ENCODE results near the gene RPS6KA5.
"Not testable (repeated sequence)": the region's sequence is repeated elsewhere in the genome, so short reads cannot be mapped to it uniquely, and the experiment has no call there.

RPS6KA5 gene

DNA sequence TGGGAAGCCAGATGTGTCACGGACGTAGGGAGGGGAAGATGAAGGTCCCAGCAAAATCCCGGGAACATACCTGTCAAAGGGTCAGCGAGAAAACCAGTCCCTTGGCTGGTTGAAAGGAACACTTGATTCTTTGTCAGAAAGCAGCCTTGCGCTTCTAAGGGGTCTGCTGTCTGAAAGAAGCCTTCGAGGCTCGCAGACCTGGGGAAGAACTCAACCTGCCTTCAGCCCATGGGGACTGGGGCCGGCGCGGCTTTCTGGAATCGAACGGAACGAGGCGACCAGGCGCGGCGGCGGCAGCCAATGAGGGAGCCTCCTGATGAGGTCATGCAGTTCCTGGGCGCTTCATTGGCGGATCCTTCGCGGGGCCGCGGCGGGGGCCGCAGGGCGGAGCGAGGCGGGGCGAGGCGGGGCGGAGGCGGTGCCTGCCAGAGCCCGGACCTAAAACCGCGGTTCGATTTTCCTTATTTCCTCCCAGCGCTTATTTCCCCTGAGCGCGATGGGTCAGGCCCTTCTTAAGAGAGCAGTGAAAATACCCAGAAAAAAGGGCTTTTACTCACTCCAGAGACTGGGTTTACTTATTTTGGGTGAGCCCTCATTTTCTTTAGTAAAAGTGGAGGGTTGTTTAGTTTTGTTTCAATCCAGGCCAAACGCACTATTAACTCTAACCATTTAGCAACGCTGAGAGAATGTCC, 232.4 kb downstream of the RPS6KA5 start:
- peak; percentile 94 to 95 for DNase-seq

- not testable (repeated sequence) for DNase-seq
Observed at GRCh38 chr14:90823542-90823941, 236.9 kb downstream of the RPS6KA5 start.

DNA sequence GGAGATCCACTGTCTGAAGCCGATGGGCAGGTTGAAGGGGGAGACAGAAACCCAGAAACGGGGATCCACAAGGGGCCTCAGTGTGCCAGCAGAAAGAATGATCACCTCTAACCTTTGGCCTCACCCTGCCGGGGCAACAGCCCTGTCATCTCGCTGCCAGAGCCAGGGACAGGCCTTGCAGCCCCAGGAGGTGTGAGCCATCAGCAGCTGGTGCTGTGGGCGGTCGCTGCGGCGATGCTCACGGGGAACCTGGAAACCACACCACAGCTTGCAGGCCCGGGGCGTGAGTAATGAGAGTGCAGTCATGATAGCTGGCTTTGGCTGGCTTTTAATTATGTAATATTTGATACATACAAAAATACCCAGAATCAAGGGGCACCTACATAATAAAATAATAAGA, 239.5 kb downstream of the RPS6KA5 start:
- peak in 1 of 2 donors; percentile 13 for DNase-seq

- no peak for DNase-seq
Observed at GRCh38 chr14:90819734-90820393, 240.6 kb downstream of the RPS6KA5 start.

DNA sequence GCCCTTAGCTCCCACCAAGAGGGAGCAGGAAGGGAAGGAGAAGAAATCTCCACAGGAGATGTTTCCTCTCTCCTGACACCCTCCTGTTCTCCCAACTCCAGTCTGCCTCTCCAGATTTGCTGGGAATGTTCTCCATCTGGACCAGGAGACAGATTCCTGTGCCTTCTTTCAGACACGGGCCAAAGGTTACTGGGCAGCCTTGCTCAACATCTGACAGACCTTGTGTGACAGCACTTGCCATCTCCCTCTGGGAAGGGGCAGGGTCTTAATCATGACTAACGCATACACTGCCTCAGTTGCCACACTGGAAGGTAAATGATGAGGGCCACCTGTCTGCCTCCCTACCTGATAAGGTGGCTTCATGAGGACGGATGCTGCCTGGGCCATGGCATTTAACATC, 241.7 kb downstream of the RPS6KA5 start:
- no peak for DNase-seq

- DNase-seq: no peak
Observed at GRCh38 chr14:90816681-90817436, 243.6 kb downstream of the RPS6KA5 start.

GRCh38 chr14:90815822-90816662, 244.4 kb downstream of the RPS6KA5 start, which contains the start of gene TTC7B:
Gene TTC7B, minus strand, starts transcription at chr14:90816430. Its CDS starts 135 bp downstream, at chr14:90816295.
- DNase-seq: peak in 1 of 2 donors; percentile 18

DNA sequence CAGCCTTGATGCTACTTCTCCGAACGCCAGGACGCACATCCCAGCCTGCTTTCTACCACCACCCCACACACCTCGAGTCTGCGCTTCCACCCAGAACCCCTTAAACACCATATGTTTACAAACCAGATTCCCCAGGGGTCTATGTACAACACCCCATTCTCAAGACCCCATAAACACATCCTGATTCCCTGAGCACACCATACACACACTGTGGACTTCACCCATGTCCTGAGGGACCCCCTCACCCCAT, 244.9 kb downstream of the RPS6KA5 start:
- DNase-seq: no peak

DNA sequence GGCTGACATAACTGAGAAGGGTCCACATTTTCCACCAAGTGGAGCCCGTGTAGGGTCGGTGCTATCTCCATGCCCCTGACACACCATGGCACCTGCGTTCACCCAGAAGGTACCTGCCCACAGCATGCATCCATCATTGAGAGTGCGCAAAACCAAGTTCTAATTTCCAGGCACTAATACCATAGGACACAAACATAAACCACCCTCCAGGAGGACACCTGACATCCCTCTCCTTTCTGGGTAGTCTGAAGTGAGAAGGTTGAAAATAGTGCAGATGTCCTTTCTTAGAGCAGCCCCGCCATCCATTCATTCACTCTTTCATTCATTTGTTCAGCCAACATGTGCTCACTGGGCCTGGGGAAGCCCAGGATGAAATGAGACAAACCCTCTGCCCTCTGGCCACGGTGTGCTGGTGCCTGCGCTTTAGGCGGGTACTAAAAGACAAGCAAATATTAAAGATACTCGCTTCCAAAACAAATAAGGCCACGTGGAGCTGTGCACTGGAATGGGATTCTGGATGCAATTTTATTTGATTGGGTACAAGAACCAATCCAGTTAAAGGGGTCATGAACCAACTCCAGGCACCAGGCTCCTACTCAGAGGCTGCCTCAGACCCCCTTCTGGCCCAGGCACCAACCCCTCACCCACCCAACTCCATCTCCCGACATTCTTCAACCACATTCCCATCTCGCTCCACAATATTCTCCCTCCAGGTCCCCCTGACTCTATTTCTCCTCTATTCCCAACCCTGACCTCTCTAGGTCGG, 245.5 kb downstream of the RPS6KA5 start:
- no peak for DNase-seq

DNA sequence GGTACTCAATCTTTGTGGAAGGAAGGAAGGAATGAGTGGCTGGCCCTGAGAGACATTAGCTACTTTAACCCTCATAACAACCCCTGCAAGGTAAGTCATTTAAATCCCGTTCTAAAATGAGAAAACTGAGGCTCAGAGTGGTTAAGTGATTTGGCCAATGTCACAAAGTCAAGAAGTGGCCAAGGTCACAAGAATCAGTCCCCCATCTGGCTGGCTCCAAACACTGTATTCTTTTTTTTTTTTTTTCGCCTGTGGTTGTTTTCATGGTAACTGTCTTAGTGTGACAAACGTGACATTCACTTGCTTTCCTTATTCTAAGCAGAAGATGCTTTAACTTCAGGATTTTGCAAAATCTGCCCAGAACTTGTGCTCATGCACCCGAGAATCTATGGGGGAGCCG, 247.0 kb downstream of the RPS6KA5 start:
- no peak for DNase-seq

- no peak for DNase-seq
Observed at GRCh38 chr14:90812109-90812508, 248.3 kb downstream of the RPS6KA5 start.

- DNase-seq: no peak
Observed at GRCh38 chr14:90811641-90812040, 248.8 kb downstream of the RPS6KA5 start.

DNA sequence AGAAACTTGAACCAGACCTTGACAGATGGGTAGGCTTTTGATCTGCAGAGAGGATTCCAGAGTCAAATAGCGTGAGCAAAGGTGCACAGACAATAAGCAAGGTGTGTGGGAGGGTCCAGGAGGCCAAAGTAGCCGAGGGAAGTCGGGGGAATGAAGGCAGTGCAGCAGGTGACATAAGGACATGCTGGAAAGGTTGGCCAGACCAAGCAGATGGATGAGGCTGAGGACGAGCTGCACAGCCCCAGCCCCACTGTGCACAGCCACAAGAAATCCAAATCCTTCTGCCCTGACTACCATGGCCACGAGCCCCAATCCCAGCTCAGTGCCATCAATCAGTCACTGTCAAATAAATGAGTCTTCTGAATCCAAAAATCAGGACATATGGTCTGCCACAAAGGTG, 249.6 kb downstream of the RPS6KA5 start:
- no peak for DNase-seq

- DNase-seq: no peak
Observed at GRCh38 chr14:90809530-90810312, 250.7 kb downstream of the RPS6KA5 start.

DNA sequence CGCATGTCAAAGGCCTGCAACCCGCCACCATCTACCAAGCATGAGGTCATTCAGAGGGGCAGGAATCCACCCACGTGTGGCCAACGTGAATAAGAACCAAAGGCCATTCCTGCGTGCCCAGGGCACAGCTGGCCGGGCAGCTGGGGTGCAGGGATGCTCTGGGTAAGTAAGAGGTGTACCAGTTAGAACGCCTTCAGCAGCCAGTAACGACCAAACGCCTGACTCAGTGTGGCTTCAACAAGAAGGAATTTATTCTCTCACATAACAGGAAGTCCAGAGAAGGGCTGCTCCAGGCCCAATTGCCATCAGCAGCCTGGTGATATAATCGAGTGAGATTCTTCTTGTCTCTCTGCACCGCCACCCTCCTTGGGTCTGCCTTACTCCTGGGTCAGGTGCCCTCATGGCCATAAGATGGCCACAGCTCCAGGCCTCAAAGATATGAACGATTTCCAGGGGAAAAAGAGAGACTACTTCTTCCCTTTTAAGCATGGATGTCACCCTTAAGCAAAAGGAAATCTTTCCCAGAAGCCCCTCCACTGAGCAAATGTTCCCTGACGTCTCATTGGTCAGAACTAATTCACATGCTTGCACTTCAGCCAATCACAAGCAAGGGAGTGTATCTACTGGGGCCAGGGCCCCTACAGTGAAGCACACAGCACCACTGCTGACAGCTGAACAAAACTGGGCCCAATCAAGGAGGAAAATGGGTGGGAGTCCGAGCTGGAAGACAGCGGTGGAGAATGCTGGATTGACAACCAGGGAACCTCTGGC, 251.5 kb downstream of the RPS6KA5 start:
- DNase-seq: no peak

DNA sequence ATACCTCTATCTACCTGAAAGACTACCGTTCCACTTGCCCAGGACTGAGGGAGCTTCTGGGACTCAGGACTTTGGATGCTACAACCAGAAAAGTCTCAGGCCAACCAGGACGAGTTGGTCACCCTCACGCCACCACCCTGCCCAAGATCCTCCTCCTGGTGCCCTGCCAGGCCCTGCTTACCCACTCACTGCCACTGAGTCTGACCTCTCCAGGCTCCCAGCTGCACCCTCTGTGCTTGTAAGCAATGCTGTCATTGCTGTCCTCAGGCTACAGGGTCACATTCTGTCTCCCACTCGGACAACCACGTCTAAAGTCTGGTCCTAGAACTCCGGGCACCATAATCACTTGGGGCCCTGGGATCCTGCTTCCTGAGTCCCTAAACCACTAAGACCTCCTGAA, 253.4 kb downstream of the RPS6KA5 start:
- no peak for DNase-seq

DNA sequence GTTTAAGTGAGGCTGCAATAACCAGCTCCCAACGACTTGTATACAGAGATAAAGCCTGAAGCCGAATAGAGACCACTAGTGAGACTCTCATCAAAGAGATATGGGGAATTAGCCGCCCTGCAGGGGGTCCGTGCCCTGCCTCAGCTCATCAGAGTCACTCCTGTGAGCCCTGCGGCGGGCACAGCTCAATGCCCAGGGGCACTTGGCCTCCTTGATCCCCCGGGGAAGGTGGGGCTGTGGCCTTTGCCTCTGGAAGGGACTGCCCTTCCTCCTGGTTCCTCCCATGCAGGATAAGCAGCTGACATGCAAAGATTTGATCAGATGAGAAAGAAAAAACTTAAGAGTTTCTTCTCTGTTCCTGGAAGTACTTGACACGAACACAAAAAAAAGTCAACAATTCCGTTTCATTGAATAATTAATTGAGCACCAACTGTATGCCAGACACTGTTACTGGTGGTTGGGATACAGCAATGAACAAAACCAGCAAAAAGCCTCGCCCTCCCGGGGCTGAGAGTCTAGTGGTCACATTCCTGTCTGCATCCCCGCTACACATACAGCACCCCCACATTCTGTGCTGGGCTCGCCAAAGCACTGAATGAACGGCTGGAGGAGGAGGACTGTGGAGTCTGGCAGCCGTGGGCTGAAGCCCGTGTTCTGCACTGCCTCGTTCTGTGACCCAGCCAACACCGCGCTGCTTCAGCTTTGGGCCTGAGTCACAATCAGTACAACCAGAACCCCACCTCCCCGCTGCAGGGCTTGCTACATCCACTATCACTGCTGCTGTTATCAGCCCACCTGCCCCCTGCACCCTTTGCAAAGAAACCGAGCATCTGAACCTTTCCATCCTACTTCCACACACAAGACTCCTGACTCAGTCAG, 254.5 kb downstream of the RPS6KA5 start:
- DNase-seq: peak; percentile 26 to 35

- no peak for DNase-seq
Observed at GRCh38 chr14:90805084-90805391, 255.4 kb downstream of the RPS6KA5 start.

DNA sequence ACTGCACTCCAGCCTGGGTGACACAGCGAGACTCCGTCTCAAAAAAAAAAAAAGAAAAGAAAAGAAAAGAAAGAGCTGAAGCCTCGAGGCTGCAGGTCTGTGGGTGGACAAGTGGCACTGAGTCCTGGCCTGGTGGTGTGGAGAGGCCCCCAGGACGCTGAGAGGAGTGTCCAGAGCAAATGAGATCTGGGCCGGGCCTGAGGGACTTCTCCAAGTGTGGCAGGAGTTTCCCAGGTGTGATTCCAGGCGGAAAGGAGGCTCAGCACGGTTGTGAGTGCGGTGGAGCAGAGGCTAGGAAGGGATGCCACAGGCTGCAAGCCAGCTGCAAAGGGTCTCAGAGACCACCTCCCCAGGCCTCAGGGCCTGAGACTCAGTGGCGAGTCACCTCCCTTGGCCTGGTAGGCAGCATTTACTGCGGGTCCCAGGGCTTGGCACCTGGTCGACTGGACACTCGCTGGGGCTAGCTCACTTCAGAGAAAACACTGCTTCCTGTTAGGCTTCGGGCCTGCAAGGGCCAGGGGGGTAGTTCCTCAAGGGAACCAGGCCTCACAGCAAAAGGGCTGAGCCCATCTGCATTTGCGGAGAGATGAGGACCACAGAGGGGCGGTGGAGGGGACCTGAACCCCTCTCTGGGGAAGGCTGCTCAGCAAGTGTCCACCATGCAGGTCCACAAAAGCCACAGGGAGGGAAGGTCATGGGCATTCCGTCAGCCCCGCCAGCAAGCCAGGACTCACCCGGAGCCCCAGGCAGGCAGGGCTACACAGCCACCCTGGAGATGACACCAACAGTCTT, 256.0 kb downstream of the RPS6KA5 start:
- DNase-seq: no peak

All from hippocampal formation (tissue), 2 donors.